HepG2 (cell line): ENCODE data around the gene USP9X.

Experiments
- ARID2 ChIP-seq: sonication (generic); formaldehyde crosslinking; IDR thresholded peaks from 2 replicates; pipeline ENCODE4 v1.8.1; 2022; ENCODE audit warnings: mild to moderate bottlenecking, missing genetic modification reagents, borderline replicate concordance
- CBFB ChIP-seq: sonication (generic); formaldehyde crosslinking; IDR thresholded peaks from 2 replicates; pipeline ENCODE4 v1.4.0; 2020; ENCODE audit warnings: missing genetic modification reagents
- CEBPG ChIP-seq: IDR thresholded peaks from 2 replicates; pipeline ENCODE4 v1.6.1; 2016
- FOXK1 ChIP-seq: sonication (generic); formaldehyde crosslinking; IDR thresholded peaks from 2 replicates; pipeline ENCODE4 v1.4.0; 2020; ENCODE audit warnings: low read depth, missing genetic modification reagents, borderline replicate concordance
- POLR2A ChIP-seq, 2 experiments: IDR thresholded peaks; 2 replicates each; pipeline ENCODE4 v1.6.1; 2011; ENCODE audit warnings: low read depth in 2 of 2, low read length in 2 of 2, mild to moderate bottlenecking in 1 of 2, moderate library complexity in 1 of 2; ENCODE audit not compliant: insufficient read depth in 1 of 2
- SP1 ChIP-seq, 2 experiments: fragments of 450-650 bp in 1 of 2; sonication (generic) in 1 of 2; formaldehyde crosslinking in 1 of 2; IDR thresholded peaks; 2 replicates each; pipeline versions ENCODE4 v1.4.0 to v1.6.1; 2016 to 2020; ENCODE audit warnings: missing genetic modification reagents in 1 of 2
- TBP ChIP-seq: sonication (generic); formaldehyde crosslinking; IDR thresholded peaks from 2 replicates; pipeline ENCODE4 v1.5.0; 2020; ENCODE audit warnings: missing genetic modification reagents
- THRA ChIP-seq: sonication (generic); formaldehyde crosslinking; IDR thresholded peaks from 2 replicates; pipeline ENCODE4 v1.4.0; 2020; ENCODE audit warnings: missing genetic modification reagents, borderline replicate concordance
- ZBTB21 ChIP-seq: sonication (generic); formaldehyde crosslinking; IDR thresholded peaks from 2 replicates; pipeline ENCODE4 v1.4.0; 2020; ENCODE audit warnings: missing genetic modification reagents
- ZNF281 ChIP-seq: sonication (generic); formaldehyde crosslinking; IDR thresholded peaks from 2 replicates; pipeline ENCODE4 v1.4.0; 2020; ENCODE audit warnings: missing genetic modification reagents, borderline replicate concordance
- TF ChIP-seq, protein P1 (sequence below): sonication (generic); formaldehyde crosslinking; IDR thresholded peaks from 2 replicates; pipeline ENCODE4 v1.5.0; 2020; ENCODE audit warnings: mild to moderate bottlenecking, missing genetic modification reagents, moderate library complexity

DNA sequence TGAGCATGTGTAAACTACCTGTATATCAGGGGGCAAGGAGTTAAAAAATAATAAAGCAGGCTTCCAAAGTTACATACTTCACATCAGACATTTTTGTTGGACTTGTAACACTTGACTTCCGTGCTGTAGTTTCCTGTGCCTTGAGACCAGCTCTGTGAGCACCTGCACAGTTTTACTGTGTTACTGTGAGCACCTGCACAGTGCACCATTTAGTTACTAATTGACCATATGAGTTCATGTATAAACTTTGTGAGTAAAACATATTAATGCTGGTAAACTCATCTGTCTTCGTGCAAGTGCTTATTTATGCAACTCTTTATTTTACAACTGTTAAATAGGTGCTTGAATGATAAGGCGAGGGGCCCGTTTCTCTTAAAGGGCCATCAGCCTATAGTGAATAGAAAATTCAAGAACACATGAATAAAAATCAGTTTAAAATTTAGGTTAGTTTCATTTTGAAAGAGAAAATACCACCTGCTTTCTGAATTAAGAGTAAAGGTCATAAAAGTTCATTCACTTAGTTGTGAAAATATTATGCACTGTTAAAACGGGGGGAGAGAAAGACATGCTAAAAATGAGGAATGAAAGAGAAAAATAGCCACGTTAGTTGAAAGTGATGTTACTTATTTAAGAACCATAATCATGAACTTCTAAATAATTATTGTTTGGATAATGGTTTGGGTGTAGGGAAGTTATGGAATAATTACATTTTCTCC lies 42.4 kb downstream of the USP9X start:
- TF ChIP-seq ZBTB21 (CRISPR knock-in tag) (no peak), CEBPG (no peak), ARID2 (CRISPR knock-in tag) (no peak), THRA (CRISPR knock-in tag) (no peak), TBP (CRISPR knock-in tag) (no peak), POLR2A (IDR thresholded peaks at IDR 0.05; ENCODE audit: insufficient read depth in 1 of 2, low read depth in 2 of 2, low read length in 2 of 2) (no peak), FOXK1 (no peak), CBFB (CRISPR knock-in tag) (no peak), SP1 (IDR thresholded peaks at IDR 0.05) (no peak), SP1 (CRISPR knock-in tag; IDR thresholded peaks at IDR 0.05) (no peak), ZNF281 (no peak)
- TF ChIP-seq, protein P1, sequence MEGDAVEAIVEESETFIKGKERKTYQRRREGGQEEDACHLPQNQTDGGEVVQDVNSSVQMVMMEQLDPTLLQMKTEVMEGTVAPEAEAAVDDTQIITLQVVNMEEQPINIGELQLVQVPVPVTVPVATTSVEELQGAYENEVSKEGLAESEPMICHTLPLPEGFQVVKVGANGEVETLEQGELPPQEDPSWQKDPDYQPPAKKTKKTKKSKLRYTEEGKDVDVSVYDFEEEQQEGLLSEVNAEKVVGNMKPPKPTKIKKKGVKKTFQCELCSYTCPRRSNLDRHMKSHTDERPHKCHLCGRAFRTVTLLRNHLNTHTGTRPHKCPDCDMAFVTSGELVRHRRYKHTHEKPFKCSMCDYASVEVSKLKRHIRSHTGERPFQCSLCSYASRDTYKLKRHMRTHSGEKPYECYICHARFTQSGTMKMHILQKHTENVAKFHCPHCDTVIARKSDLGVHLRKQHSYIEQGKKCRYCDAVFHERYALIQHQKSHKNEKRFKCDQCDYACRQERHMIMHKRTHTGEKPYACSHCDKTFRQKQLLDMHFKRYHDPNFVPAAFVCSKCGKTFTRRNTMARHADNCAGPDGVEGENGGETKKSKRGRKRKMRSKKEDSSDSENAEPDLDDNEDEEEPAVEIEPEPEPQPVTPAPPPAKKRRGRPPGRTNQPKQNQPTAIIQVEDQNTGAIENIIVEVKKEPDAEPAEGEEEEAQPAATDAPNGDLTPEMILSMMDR: no peak
